Fibroblast of pulmonary artery (primary cell): Measurements from ENCODE around the gene ZNF717.
"Not testable (repeated sequence)": the region's sequence is repeated elsewhere in the genome, so short reads cannot be mapped to it uniquely, and the experiment has no call there.

Experiments used
- DNase-seq: peaks from one replicate; pipeline ENCODE4 v3.0.0-alpha.2; 2010; ENCODE audit warnings: low read depth
- H3K4me3 ChIP-seq: replicated peaks from 2 replicates; pipeline ENCODE4 v1.5.1; 2011; ENCODE audit warnings: low read depth, mild to moderate bottlenecking, control low read depth, low read length, moderate library complexity
- CTCF ChIP-seq: IDR thresholded peaks from 2 replicates; pipeline ENCODE4 v1.5.1; 2011; ENCODE audit warnings: mild to moderate bottlenecking, control low read depth, low read length, inconsistent platforms; ENCODE audit errors: missing control alignments

The ZNF717 gene

GRCh38 chr3:75785081-75785755 lies at the start of gene ZNF717:
Gene ZNF717, minus strand, starts transcription at chr3:75785549. Its CDS starts 2,187 bp downstream, at chr3:75783362.
- DNase-seq = peak; percentile 92
- H3K4me3 ChIP-seq = peak within 1 kb of the TSS; percentile 71

GRCh38 chr3:75831076-75831475 lies 45.7 kb upstream of the ZNF717 start:
- DNase-seq, H3K4me3 ChIP-seq: not testable (repeated sequence)

DNA sequence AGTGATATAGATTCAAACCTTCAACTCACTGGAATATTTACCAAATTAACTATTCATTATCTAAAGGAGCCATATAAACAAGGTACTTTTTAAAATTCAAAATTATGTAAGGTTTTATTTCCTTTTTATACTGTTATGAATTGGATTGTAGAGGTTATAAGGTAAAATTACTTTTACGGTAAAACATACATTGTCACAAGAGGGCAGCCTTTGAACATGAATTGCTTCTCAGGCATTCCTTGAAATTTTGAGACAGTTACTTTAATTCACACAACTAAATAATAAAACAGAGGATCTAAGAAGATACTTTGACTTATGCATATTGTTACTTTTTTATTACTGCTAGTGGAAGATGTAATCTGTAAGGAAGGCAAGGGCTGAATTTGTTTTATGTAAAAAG lies 32.7 kb upstream of the ZNF717 start:
- not testable (repeated sequence) for DNase-seq, H3K4me3 ChIP-seq

DNA sequence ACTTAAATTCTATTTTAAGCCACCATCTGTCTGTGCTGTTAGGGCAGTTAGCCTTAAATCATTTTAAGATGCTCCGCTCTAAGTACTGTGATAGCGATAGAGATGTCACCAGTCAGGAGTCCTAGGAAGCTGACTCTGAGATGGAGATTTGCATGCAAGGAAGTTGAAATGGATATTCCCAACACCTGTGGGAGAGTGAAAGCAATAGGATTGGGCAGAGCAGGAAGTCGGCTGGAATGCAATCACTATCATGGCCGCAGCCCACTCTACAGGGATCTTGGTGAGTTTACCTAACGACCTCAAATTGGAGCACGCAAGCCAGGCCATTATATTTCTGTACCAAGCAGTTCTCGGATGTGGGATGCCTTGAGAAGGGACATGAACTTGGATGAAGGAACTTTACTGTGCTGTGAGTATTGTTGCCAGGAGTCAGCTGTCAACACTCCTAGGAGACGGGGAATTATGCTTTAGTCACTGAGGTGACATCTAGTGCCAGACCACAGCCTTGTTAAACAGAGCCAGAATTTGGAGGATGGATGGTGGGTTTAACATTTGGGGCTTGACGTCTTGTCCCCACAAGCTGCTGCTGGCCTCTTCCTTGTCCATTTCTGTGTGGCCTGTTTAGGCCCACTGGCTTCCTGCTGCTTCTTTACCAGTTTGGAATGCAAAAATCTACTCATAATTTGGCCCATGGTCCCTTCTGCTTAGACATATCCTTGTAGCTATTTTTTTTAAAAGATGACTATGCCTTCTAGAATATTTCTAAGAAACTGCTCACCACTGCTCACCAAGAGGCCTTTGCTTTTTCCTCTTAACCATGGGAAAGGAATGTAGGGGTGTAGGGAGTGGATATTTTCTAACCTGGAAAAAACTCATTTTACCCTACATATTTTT lies 31.2 kb upstream of the ZNF717 start:
- DNase-seq, H3K4me3 ChIP-seq: not testable (repeated sequence)

DNA sequence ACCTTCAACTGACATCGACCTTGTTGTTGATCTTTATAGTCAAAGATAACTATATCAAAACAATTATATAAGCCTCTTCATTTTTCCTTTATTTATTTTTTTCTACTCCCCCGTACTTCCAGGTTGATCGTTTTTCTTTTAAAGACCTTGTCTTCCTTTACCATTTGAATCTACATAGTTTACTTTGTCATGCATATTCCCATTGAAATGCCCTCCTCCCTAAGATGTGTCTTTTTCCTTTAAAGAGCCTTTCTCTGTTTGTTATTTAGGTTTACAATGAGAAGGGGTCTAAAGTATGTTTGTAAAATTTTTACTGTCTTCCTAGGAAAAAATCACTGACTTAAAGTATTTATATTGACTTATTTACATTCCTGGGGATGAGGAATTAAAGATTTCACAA lies 29.4 kb upstream of the ZNF717 start:
- no peak for TF ChIP-seq CTCF
- no peak for DNase-seq
- no peak overlapping the region for H3K4me3 ChIP-seq

- TF ChIP-seq CTCF = no peak
- DNase-seq = no peak
- no peak overlapping the region for H3K4me3 ChIP-seq
These were observed 2.8 kb downstream of the ZNF717 start for GRCh38 chr3:75782506-75782905.

- peak; percentile 3 for DNase-seq
- no peak overlapping the region for H3K4me3 ChIP-seq
These were observed 4.1 kb downstream of the ZNF717 start for GRCh38 chr3:75781079-75781745.

GRCh38 chr3:75777742-75778141 lies 7.6 kb downstream of the ZNF717 start:
- not testable (repeated sequence) for H3K4me3 ChIP-seq, DNase-seq

More at GRCh38 chr3:75781079-75781745, 4.1 kb downstream of the ZNF717 start:
- no peak for TF ChIP-seq CTCF

DNA sequence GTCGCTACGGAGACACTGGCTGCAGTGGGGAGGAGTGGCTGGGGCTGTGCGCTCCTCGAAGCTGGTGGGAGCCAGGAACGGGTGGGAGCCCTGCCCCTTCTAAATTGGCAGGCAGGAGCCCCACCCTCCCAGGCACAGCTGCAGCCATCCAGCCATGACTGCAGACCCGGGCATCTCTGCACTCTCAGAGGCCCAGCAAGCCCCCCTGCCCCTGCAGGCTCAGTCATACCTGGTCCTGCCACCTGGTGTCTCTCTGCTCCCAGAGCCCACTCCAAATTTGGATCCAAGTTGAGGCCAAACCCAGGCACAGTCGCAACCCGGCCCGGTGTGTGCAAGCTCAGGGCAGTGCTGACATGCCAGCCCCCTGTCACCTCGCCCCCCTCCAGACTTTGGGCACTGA lies 13.7 kb downstream of the ZNF717 start:
- not testable (repeated sequence) for H3K4me3 ChIP-seq, DNase-seq
